AG09319 (cell line): ENCODE data around the gene OR10V1.

Source experiments
- DNase-seq: peaks from one replicate; pipeline ENCODE4 v3.0.0-alpha.2; 2010; ENCODE audit warnings: low read depth; ENCODE audit errors: extremely low read depth
- TF ChIP-seq, protein P1 (sequence below): IDR thresholded peaks from 2 replicates; pipeline ENCODE4 v1.5.1; 2011; ENCODE audit warnings: low read depth, mild to moderate bottlenecking, inconsistent platforms, low read length, moderate library complexity

The OR10V1 gene

GRCh38 chr11:59668188-59668949 lies 45.3 kb downstream of the OR10V1 start:
- DNase-seq = peak; percentile 8
- TF ChIP-seq, protein P1, sequence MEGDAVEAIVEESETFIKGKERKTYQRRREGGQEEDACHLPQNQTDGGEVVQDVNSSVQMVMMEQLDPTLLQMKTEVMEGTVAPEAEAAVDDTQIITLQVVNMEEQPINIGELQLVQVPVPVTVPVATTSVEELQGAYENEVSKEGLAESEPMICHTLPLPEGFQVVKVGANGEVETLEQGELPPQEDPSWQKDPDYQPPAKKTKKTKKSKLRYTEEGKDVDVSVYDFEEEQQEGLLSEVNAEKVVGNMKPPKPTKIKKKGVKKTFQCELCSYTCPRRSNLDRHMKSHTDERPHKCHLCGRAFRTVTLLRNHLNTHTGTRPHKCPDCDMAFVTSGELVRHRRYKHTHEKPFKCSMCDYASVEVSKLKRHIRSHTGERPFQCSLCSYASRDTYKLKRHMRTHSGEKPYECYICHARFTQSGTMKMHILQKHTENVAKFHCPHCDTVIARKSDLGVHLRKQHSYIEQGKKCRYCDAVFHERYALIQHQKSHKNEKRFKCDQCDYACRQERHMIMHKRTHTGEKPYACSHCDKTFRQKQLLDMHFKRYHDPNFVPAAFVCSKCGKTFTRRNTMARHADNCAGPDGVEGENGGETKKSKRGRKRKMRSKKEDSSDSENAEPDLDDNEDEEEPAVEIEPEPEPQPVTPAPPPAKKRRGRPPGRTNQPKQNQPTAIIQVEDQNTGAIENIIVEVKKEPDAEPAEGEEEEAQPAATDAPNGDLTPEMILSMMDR = no peak

GRCh38 chr11:59667812-59668187 lies 45.8 kb downstream of the OR10V1 start:
- TF ChIP-seq, protein P1 = no peak

DNA sequence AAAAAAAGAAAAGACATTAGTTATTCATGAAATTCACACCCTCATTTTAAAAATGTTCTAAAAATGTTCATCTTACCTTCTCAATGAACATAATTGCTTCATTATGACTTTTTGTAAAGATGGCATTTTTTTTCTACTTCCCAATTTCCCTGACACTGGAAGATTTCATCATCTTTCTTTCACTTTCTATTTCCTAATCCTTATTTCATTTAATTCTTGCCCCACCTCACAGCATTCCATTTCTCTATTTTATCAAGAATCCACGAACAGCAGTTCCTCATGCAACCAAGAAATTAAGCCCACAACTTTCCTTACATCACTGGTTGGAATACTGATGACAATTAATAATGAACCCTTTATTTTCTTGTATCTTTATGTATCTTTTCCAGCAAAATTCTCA lies 46.7 kb downstream of the OR10V1 start:
- DNase-seq = peak; percentile 18
- TF ChIP-seq, protein P1 = no peak

More at GRCh38 chr11:59667812-59668187, 45.8 kb downstream of the OR10V1 start:
- no peak for DNase-seq
